ENCODE measurements around the gene FAM3D.

FAM3D gene

GRCh38 chr3:58588030-58588614 is 78.5 kb downstream of the FAM3D start:
- DNase-seq: no peak

- no peak for DNase-seq
These were observed 79.8 kb downstream of the FAM3D start for GRCh38 chr3:58586776-58587192.

- DNase-seq: no peak
These were observed 80.6 kb downstream of the FAM3D start for GRCh38 chr3:58585994-58586393.

- peak; percentile 33 for DNase-seq
These were observed 81.4 kb downstream of the FAM3D start for GRCh38 chr3:58585005-58585786.

GRCh38 chr3:58584690-58585004 is 81.9 kb downstream of the FAM3D start:
- DNase-seq: no peak

Data from NCI-H1105 (cell line).